IMR-90 (cell line): ENCODE data around the gene NMT1. TPM values are rescaled to one million over a fixed set of nuclear protein-coding genes. Genes with fewer than 3 reads are reported as not detected.

Experiments used
- ATAC-seq: fragments of 200-7000 bp; cut with Tn5 transposase; 2 replicates; pipeline ENCODE4 v1.9.1; 2020; ENCODE audit warnings: low read depth, mild to moderate bottlenecking, moderate library complexity
- BruUV-seq: library from RNA; stranded (reverse); fragments of 400-500 nt; replicated peaks from 2 replicates; lab custom pipeline; 2021; lab: Mats Ljungman, UMichigan
- CTCF ChIA-PET: fragments of 300-600 bp; formaldehyde crosslinking; extraction: SDS; loops from one replicate; lab custom pipeline; 2021; ENCODE audit warnings: antibody characterized with exemption; lab: Yijun Ruan, JAX
- POLR2A ChIA-PET: fragments of 300-600 bp; sonication (Branson Sonifier 250); formaldehyde crosslinking; loops from one replicate; lab custom pipeline; 2022; ENCODE audit warnings: antibody characterized with exemption; ENCODE audit not compliant: unreplicated experiment; lab: Charles Lee
- DNase-seq: peaks from one replicate; pipeline ENCODE4 v3.0.0; 2013
- H2AFZ ChIP-seq: replicated peaks from 2 replicates; pipeline ENCODE3; 2013; ENCODE audit warnings: low read length, mild to moderate bottlenecking; ENCODE audit not compliant: poor library complexity
- H2AK5ac ChIP-seq: 2 replicates; pipeline ENCODE4 v1.6.1; 2013; ENCODE audit warnings: low read depth, low read length, inconsistent platforms
- H2AK9ac ChIP-seq: replicated peaks from 2 replicates; pipeline ENCODE3; 2013; ENCODE audit warnings: mild to moderate bottlenecking, low read depth, low read length, moderate library complexity; ENCODE audit not compliant: poor library complexity
- H2BK120ac ChIP-seq: 2 replicates; pipeline ENCODE4 v1.6.1; 2013; ENCODE audit warnings: low read depth, low read length, inconsistent platforms
- H2BK15ac ChIP-seq: 3 replicates; pipeline ENCODE4 v1.6.1; 2013; ENCODE audit warnings: low read depth, low read length, inconsistent platforms
- H2BK20ac ChIP-seq: 2 replicates; pipeline ENCODE4 v1.6.1; 2013; ENCODE audit warnings: low read depth, mild to moderate bottlenecking, inconsistent platforms, low read length, moderate library complexity
- H2BK5ac ChIP-seq: 2 replicates; pipeline ENCODE4 v1.6.1; 2013; ENCODE audit warnings: mild to moderate bottlenecking, low read depth, low read length, inconsistent platforms; ENCODE audit not compliant: poor library complexity, severe bottlenecking
- H3K14ac ChIP-seq: replicated peaks from 2 replicates; pipeline ENCODE4 v1.6.1; 2013; ENCODE audit warnings: low read depth, low read length, inconsistent platforms
- H3K18ac ChIP-seq: 2 replicates; pipeline ENCODE4 v1.6.1; 2013; ENCODE audit warnings: low read depth, low read length, control low read depth
- H3K23ac ChIP-seq: 2 replicates; pipeline ENCODE4 v1.6.1; 2013; ENCODE audit warnings: low read depth, low read length, inconsistent platforms
- H3K27ac ChIP-seq: 2 replicates; pipeline ENCODE4 v1.5.1; 2013; ENCODE audit warnings: mild to moderate bottlenecking, control low read depth, low read length; ENCODE audit not compliant: insufficient read depth
- H3K27me3 ChIP-seq: 2 replicates; pipeline ENCODE4 v1.6.1; 2013; ENCODE audit warnings: low read length; ENCODE audit not compliant: control insufficient read depth, insufficient read depth
- H3K36me3 ChIP-seq: 2 replicates; pipeline ENCODE4 v1.6.1; 2013; ENCODE audit warnings: low read length, mixed read lengths; ENCODE audit not compliant: control insufficient read depth, insufficient read depth
- H3K4ac ChIP-seq: 2 replicates; pipeline ENCODE4 v1.6.1; 2013; ENCODE audit warnings: low read depth, low read length, inconsistent platforms
- H3K4me1 ChIP-seq: 2 replicates; pipeline ENCODE4 v1.6.1; 2013; ENCODE audit warnings: low read length, mixed read lengths; ENCODE audit not compliant: control insufficient read depth, insufficient read depth
- H3K4me2 ChIP-seq: 2 replicates; pipeline ENCODE4 v1.6.1; 2013; ENCODE audit warnings: low read depth, mild to moderate bottlenecking, control low read depth, low read length, moderate library complexity
- H3K4me3 ChIP-seq: 2 replicates; pipeline ENCODE4 v1.5.1; 2013; ENCODE audit warnings: low read depth, mild to moderate bottlenecking, control low read depth, low read length, moderate library complexity; ENCODE audit not compliant: insufficient read depth
- H3K56ac ChIP-seq: 2 replicates; pipeline ENCODE4 v1.6.1; 2013; ENCODE audit warnings: low read length, inconsistent platforms; ENCODE audit not compliant: insufficient read depth; ENCODE audit errors: extremely low read depth
- H3K79me1 ChIP-seq, 2 experiments: 2 replicates each; pipeline ENCODE4 v1.6.1; 2013; ENCODE audit warnings: low read length in 2 of 2, inconsistent platforms in 1 of 2, low read depth in 1 of 2
- H3K9ac ChIP-seq: 2 replicates; pipeline ENCODE4 v1.6.1; 2013; ENCODE audit warnings: low read depth, low read length, control low read depth
- H3K9me1 ChIP-seq: 2 replicates; pipeline ENCODE4 v1.6.1; 2013; ENCODE audit warnings: low read length, inconsistent platforms; ENCODE audit not compliant: insufficient read depth
- H3K9me3 ChIP-seq: 2 replicates; pipeline ENCODE4 v1.6.1; 2013; ENCODE audit warnings: low read length; ENCODE audit not compliant: control insufficient read depth, insufficient read depth
- H4K20me1 ChIP-seq: 2 replicates; pipeline ENCODE4 v1.6.1; 2013; ENCODE audit warnings: low read length, inconsistent platforms; ENCODE audit not compliant: insufficient read depth
- H4K5ac ChIP-seq: 2 replicates; pipeline ENCODE4 v1.6.1; 2013; ENCODE audit warnings: mild to moderate bottlenecking, low read depth, low read length, control low read depth
- H4K8ac ChIP-seq, 2 experiments: 2 replicates each; pipeline ENCODE4 v1.6.1; 2013; ENCODE audit warnings: low read depth in 2 of 2, low read length in 2 of 2, control low read depth in 1 of 2, inconsistent platforms in 1 of 2
- H4K91ac ChIP-seq: 2 replicates; pipeline ENCODE4 v1.6.1; 2013; ENCODE audit warnings: low read depth, low read length, inconsistent platforms; ENCODE audit not compliant: insufficient read depth
- BHLHE40 ChIP-seq: fragments of 150-350 bp; IDR thresholded peaks from 2 replicates; pipeline ENCODE4 v1.6.1; 2016; ENCODE audit warnings: mild to moderate bottlenecking, low read depth, low read length
- CEBPB ChIP-seq: IDR thresholded peaks from 2 replicates; pipeline ENCODE4 v1.6.1; 2012; ENCODE audit warnings: low read depth, low read length, improper control_type of control experiment
- CHD1 ChIP-seq: IDR thresholded peaks from 2 replicates; pipeline ENCODE4 v1.6.1; 2012; ENCODE audit warnings: low read depth, low read length, improper control_type of control experiment
- FOS ChIP-seq: fragments of 150-350 bp; IDR thresholded peaks from 2 replicates; pipeline ENCODE4 v1.6.1; 2016; ENCODE audit warnings: low read depth, low read length
- MAFK ChIP-seq: IDR thresholded peaks from 2 replicates; pipeline ENCODE4 v1.6.1; 2012; ENCODE audit warnings: low read depth, low read length, improper control_type of control experiment
- MAZ ChIP-seq: IDR thresholded peaks from 2 replicates; pipeline ENCODE4 v1.6.1; 2012; ENCODE audit warnings: low read depth, mild to moderate bottlenecking, low read length, improper control_type of control experiment, moderate library complexity, borderline replicate concordance
- MXI1 ChIP-seq: IDR thresholded peaks from 2 replicates; pipeline ENCODE4 v1.6.1; 2012; ENCODE audit warnings: low read depth, mild to moderate bottlenecking, low read length, moderate library complexity, borderline replicate concordance
- NFE2L2 ChIP-seq: fragments of 150-350 bp; IDR thresholded peaks from 2 replicates; pipeline ENCODE4 v1.6.1; 2016; ENCODE audit warnings: low read depth, mild to moderate bottlenecking, low read length
- POLR2A ChIP-seq: IDR thresholded peaks from 2 replicates; pipeline ENCODE4 v1.6.1; 2012; ENCODE audit warnings: mild to moderate bottlenecking, low read depth, low read length
- RAD21 ChIP-seq: IDR thresholded peaks from 2 replicates; pipeline ENCODE4 v1.6.1; 2012; ENCODE audit warnings: low read length, improper control_type of control experiment
- RCOR1 ChIP-seq: IDR thresholded peaks from 2 replicates; pipeline ENCODE4 v1.6.1; 2012; ENCODE audit warnings: mild to moderate bottlenecking, low read length, improper control_type of control experiment; ENCODE audit not compliant: insufficient replicate concordance
- RFX5 ChIP-seq: IDR thresholded peaks from 2 replicates; pipeline ENCODE4 v1.8.0; 2012; ENCODE audit warnings: low read depth, mild to moderate bottlenecking, low read length, moderate library complexity
- SMC3 ChIP-seq: fragments of 150-350 bp; IDR thresholded peaks from 2 replicates; pipeline ENCODE4 v1.6.1; 2016; ENCODE audit warnings: low read depth, mild to moderate bottlenecking, antibody characterized with exemption, low read length, moderate library complexity
- WGBS, 2 experiments: methylation state at CpG; one replicate each; pipeline versions ENCODE4 v1.1.5 to v1.1.7; 2013; ENCODE audit warnings: missing lambda C conversion rate in 2 of 2; ENCODE audit not compliant: insufficient read length in 1 of 2; ENCODE audit errors: extremely low coverage in 2 of 2; 5-methylcytosine and 5-hydroxymethylcytosine counted together
- dilution Hi-C: fragments of 300-500 bp; cut with HindIII; formaldehyde crosslinking; loops from one replicate; pipeline ENCODE4 v1.14.3; 2018; ENCODE audit warnings: low sequenced_read_pairs; ENCODE audit not compliant: unreplicated experiment
- in situ Hi-C: fragments of 300-500 bp; cut with MboI; formaldehyde crosslinking; loops from 3 replicates; pipeline ENCODE4 v1.14.3; 2019; ENCODE audit warnings: low sequenced_read_pairs, inconsistent platforms, mixed read lengths
- intact Hi-C: fragments of 100-400 bp; cut with micrococcal nuclease; formaldehyde crosslinking; loops from 2 replicates; pipeline ENCODE4 v1.10.0; 2022
- polyA plus RNA-seq, 3 experiments: library from polyadenylated mRNA; depleted of rRNA; stranded (reverse); fragments of >200 nt; gene quantifications; 2 replicates each; pipeline ENCODE4 v1.2.3, GENCODE V29; 2012; ENCODE audit warnings: low replicate concordance in 1 of 3
- total RNA-seq: library from RNA; depleted of rRNA; stranded (reverse); fragments of >200 nt; gene quantifications from 2 replicates; pipeline ENCODE4 v1.2.3, GENCODE V29; 2012
- TF ChIP-seq, protein P1 (sequence below): conservative IDR thresholded peaks from 2 replicates; pipeline ENCODE4 v1.5.1; 2012; ENCODE audit warnings: mild to moderate bottlenecking, low read depth, low read length, improper control_type of control experiment
- TF ChIP-seq, protein P2 (sequence below): fragments of 150-350 bp; IDR thresholded peaks from 2 replicates; pipeline ENCODE4 v1.6.1; 2017; ENCODE audit warnings: mild to moderate bottlenecking, antibody characterized with exemption, low read length, low read depth
- TF ChIP-seq, protein P3 (sequence below): fragments of 150-350 bp; IDR thresholded peaks from 2 replicates; pipeline ENCODE4 v1.6.1; 2016; ENCODE audit warnings: low read depth, mild to moderate bottlenecking, low read length, moderate library complexity, borderline replicate concordance

The NMT1 gene
- total and polyA plus RNA-seq, 2 of the 4 experiments (the other 2 are of a cell fraction): 38.0 to 60.6 TPM

DNA sequence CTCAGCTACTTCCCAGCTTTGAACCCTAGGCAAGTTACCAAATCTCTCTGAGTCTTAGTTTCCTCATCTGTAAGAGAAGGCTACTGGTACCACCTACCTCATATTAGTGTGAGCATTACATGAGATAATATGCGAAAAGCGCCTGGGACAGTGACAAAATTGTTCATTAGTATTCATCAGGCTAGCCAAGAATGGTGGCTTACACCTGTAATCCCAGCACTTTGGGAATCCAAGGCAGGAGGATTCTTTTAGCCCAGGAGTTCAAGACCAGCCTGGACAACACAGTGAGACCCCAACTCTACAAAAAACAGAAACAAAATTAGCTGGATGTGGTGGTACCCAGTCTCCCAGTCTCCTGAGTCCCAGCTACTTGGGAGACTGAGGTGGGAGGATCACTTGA is 67.9 kb downstream of the NMT1 start:
- peak overlapping the region; percentile 52; the same call in 1 of the 2 replicates for H2BK20ac ChIP-seq
- H4K91ac ChIP-seq: peak overlapping the region; percentile 13; the same call in 1 of the 2 replicates
- peaks cover 36% of the 10 kb centered on the region for H3K9me1 ChIP-seq
- H2AK9ac ChIP-seq: no peak overlapping the region
- H4K20me1 ChIP-seq: peaks cover 9% of the 10 kb centered on the region; the same call in 1 of the 2 replicates
- ATAC-seq: no peak
- in situ Hi-C loops: no loop called here
- H2AFZ ChIP-seq: no peak overlapping the region
- dilution Hi-C loops: no loop called here
- intact Hi-C loops: no loop called here
- no peaks in the 10 kb centered on the region for H3K36me3 ChIP-seq
- peaks cover 41% of the 10 kb centered on the region for H3K4me1 ChIP-seq
- H3K23ac ChIP-seq: no peak overlapping the region
- H3K9ac ChIP-seq: no peak overlapping the region
- no peak overlapping the region for H2BK5ac ChIP-seq
- BruUV-seq: no TSS peak
- no peak overlapping the region for H2BK15ac ChIP-seq
- H3K14ac ChIP-seq: no peak overlapping the region
- H2AK5ac ChIP-seq: peak overlapping the region; percentile 74; the same call in 1 of the 2 replicates
- H3K27ac ChIP-seq: no peak overlapping the region
- no peak overlapping the region for H3K56ac ChIP-seq
- WGBS, 2 experiments: 100% methylated on average over 2 of the region's 2 CpGs; no CpG with 5 or more reads in 1 of the 2 experiments
- H2BK120ac ChIP-seq: peak overlapping the region; percentile 91; the same call in 1 of the 2 replicates
- H4K5ac ChIP-seq: no peak overlapping the region
- CTCF ChIA-PET: no interaction called here
- peak overlapping the region; percentile 62 for H3K4ac ChIP-seq
- H3K4me2 ChIP-seq: no peak overlapping the region
- H3K18ac ChIP-seq: no peak overlapping the region
- peak overlapping the region in 1 of 2 experiments; percentile 26; a peak in 1 of 4 replicates for H4K8ac ChIP-seq
- DNase-seq: no peak
- POLR2A ChIA-PET: interaction anchor here (0.7 kb wide), 1 partner anchor 26 kb away, joined by 3 read pairs; no protein-coding TSS in a partner anchor
- no peak for TF ChIP-seq RAD21
- no peak for TF ChIP-seq RCOR1
- TF ChIP-seq CEBPB: no peak
- no peak for TF ChIP-seq BHLHE40
- TF ChIP-seq SMC3: no peak
- TF ChIP-seq, protein P1, sequence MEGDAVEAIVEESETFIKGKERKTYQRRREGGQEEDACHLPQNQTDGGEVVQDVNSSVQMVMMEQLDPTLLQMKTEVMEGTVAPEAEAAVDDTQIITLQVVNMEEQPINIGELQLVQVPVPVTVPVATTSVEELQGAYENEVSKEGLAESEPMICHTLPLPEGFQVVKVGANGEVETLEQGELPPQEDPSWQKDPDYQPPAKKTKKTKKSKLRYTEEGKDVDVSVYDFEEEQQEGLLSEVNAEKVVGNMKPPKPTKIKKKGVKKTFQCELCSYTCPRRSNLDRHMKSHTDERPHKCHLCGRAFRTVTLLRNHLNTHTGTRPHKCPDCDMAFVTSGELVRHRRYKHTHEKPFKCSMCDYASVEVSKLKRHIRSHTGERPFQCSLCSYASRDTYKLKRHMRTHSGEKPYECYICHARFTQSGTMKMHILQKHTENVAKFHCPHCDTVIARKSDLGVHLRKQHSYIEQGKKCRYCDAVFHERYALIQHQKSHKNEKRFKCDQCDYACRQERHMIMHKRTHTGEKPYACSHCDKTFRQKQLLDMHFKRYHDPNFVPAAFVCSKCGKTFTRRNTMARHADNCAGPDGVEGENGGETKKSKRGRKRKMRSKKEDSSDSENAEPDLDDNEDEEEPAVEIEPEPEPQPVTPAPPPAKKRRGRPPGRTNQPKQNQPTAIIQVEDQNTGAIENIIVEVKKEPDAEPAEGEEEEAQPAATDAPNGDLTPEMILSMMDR: no peak
- no peak for TF ChIP-seq FOS
- no peak for TF ChIP-seq POLR2A
- TF ChIP-seq NFE2L2: no peak
- no peak for TF ChIP-seq CHD1
- no peak for TF ChIP-seq MAZ
- TF ChIP-seq RFX5: no peak
- TF ChIP-seq MXI1: no peak
- TF ChIP-seq, protein P2, sequence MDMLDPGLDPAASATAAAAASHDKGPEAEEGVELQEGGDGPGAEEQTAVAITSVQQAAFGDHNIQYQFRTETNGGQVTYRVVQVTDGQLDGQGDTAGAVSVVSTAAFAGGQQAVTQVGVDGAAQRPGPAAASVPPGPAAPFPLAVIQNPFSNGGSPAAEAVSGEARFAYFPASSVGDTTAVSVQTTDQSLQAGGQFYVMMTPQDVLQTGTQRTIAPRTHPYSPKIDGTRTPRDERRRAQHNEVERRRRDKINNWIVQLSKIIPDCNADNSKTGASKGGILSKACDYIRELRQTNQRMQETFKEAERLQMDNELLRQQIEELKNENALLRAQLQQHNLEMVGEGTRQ: no peak
- TF ChIP-seq, protein P3, sequence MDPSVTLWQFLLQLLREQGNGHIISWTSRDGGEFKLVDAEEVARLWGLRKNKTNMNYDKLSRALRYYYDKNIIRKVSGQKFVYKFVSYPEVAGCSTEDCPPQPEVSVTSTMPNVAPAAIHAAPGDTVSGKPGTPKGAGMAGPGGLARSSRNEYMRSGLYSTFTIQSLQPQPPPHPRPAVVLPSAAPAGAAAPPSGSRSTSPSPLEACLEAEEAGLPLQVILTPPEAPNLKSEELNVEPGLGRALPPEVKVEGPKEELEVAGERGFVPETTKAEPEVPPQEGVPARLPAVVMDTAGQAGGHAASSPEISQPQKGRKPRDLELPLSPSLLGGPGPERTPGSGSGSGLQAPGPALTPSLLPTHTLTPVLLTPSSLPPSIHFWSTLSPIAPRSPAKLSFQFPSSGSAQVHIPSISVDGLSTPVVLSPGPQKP: no peak
- no peak for TF ChIP-seq MAFK
- H3K9me3 ChIP-seq: no peaks in the 10 kb centered on the region
- peaks cover 49 to 74% of the 10 kb centered on the region in 2 experiments for H3K79me1 ChIP-seq
- H3K27me3 ChIP-seq: no peaks in the 10 kb centered on the region
- H3K4me3 ChIP-seq: no peak overlapping the region
